Activated naive CD4-positive, alpha-beta T cell treated with anti-CD3 and anti-CD28 coated beads for 36 hours (primary cell): ENCODE results near the gene CLDN19. TPM values are rescaled to one million over a fixed set of nuclear protein-coding genes. Genes with fewer than 3 reads are reported as not detected.

Experiments
- CTCF ChIA-PET: fragments of 350-600 bp; sonication (Branson Sonifier 250); formaldehyde crosslinking; loops from one replicate; lab custom pipeline; 2021; ENCODE audit warnings: antibody characterized with exemption; lab: Charles Lee
- DNase-seq: peaks from one replicate; pipeline ENCODE4 v3.0.0-alpha.2; 2020
- H3K27ac Mint-ChIP-seq: one replicate; pipeline ENCODE4 v1.8.0; 2021; ENCODE audit warnings: mild to moderate bottlenecking, mixed read lengths
- H3K27me3 Mint-ChIP-seq: one replicate; pipeline ENCODE4 v1.8.0; 2021; ENCODE audit warnings: low read depth, mixed read lengths
- H3K36me3 Mint-ChIP-seq: one replicate; pipeline ENCODE4 v1.8.0; 2021; ENCODE audit warnings: low read depth, mixed read lengths
- H3K4me1 Mint-ChIP-seq: one replicate; pipeline ENCODE4 v1.8.0; 2021; ENCODE audit warnings: low read depth, mixed read lengths
- H3K4me3 Mint-ChIP-seq: one replicate; pipeline ENCODE4 v1.8.0; 2021; ENCODE audit warnings: mild to moderate bottlenecking, moderate library complexity, mixed read lengths
- H3K9me3 Mint-ChIP-seq: one replicate; pipeline ENCODE4 v1.8.0; 2021; ENCODE audit warnings: mixed read lengths
- intact Hi-C: fragments of 100-400 bp; cut with micrococcal nuclease; formaldehyde crosslinking; loops from one replicate; pipeline ENCODE4 v1.15.1; 2023
- total RNA-seq, 2 experiments: library from RNA; stranded (reverse); gene quantifications; one replicate each; pipeline ENCODE4 v1.2.3, GENCODE V29; 2021

Gene CLDN19
- total RNA-seq, 2 experiments from 2014 or later = not detected

DNA sequence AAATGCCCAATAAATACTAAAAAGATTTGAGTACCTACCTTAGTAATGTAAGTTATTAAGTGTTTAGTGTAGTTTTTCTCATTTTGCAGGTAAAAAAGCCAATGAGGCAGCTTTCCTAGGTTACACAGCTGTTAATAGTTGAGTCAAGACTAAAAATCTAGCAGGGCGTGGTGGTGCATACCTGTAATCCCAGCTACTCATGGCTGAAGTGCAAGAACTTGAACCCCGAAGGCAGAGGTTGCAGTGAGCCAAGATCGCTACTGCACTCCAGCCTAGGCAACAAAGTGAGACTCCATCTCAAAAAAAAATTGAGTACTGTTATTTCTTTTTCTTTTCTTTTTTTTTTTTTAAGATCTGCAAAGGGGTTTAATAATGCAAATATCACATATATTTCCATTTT, 50.1 kb downstream of the CLDN19 start:
- intact Hi-C loops = loop anchor here (10.0 kb wide), 1 partner anchor 155 kb away; the partner anchor contains the start of gene ZNF691
- Mint-ChIP-seq H3K9me3 (no peaks in the 10 kb centered on the region), H3K27me3 (no peaks in the 10 kb centered on the region), H3K27ac (peak overlapping the region; percentile 34), H3K36me3 (peaks cover 44% of the 10 kb centered on the region), H3K4me1 (peaks cover 88% of the 10 kb centered on the region), H3K4me3 (no peak overlapping the region)
- no peak for DNase-seq
- CTCF ChIA-PET = interaction anchor here (2.1 kb wide), 2 partner anchors 12 to 57 kb away, joined by 5 read pairs; no protein-coding TSS in a partner anchor

- Mint-ChIP-seq H3K4me1 (peaks cover 74% of the 10 kb centered on the region), H3K27ac (no peak overlapping the region), H3K27me3 (no peaks in the 10 kb centered on the region), H3K36me3 (peaks cover 41% of the 10 kb centered on the region), H3K9me3 (no peaks in the 10 kb centered on the region), H3K4me3 (peak overlapping the region; percentile 16)
- DNase-seq = no peak
- CTCF ChIA-PET = no interaction called here
- intact Hi-C loops = loop anchor here (10.0 kb wide), 1 partner anchor 158 kb away; the partner anchor contains the start of gene ZNF691
Measured at GRCh38 chr1:42686418-42686817, 53.6 kb downstream of the CLDN19 start.

GRCh38 chr1:42684139-42684538, 55.9 kb downstream of the CLDN19 start:
- Mint-ChIP-seq H3K9me3 (no peaks in the 10 kb centered on the region), H3K4me3 (peak overlapping the region; percentile 97), H3K27ac (peak overlapping the region; percentile 91), H3K36me3 (peaks cover 41% of the 10 kb centered on the region), H3K4me1 (peaks cover 62% of the 10 kb centered on the region), H3K27me3 (no peaks in the 10 kb centered on the region)
- intact Hi-C loops = loop anchor here (1.0 to 10.0 kb wide), 4 partner anchors 9 to 402 kb away; partner anchors contain the start of gene ZNF691
- peak; percentile 14 for DNase-seq
- CTCF ChIA-PET = interaction anchor here (1.0 kb wide), 1 partner anchor 22 kb away, joined by 3 read pairs; no protein-coding TSS in a partner anchor

Other genes with a start within 250 kb of the CLDN19 start
- 100 to 1,000 TPM; 107 to 108 TPM for gene PPIH, start 81.8 kb downstream of the CLDN19 start, total RNA-seq
- 1,000 to 10,000 TPM; 1,773 to 1,887 TPM for gene YBX1, start 57.8 kb downstream of the CLDN19 start, total RNA-seq
- 10 to 100 TPM; 26.4 to 28.6 TPM for gene P3H1, start 26.8 kb upstream of the CLDN19 start, total RNA-seq
- gene C1orf50, start 27.0 kb upstream of the CLDN19 start, total RNA-seq = 1 to 10 TPM; 4.1 to 4.7 TPM
- gene TMEM269, start 44.8 kb upstream of the CLDN19 start, total RNA-seq = under 1 TPM; 0.24 to 0.57 TPM
- 1 to 10 TPM; 3.1 TPM for gene ERMAP, start 76.9 kb upstream of the CLDN19 start, total RNA-seq
- gene SVBP, start 77.2 kb upstream of the CLDN19 start, total RNA-seq = 10 to 100 TPM; 16.4 to 17.0 TPM
- gene ZNF691, start 106.4 kb upstream of the CLDN19 start, total RNA-seq = 1 to 10 TPM; 4.6 to 5.3 TPM
- 10 to 100 TPM; 21.2 to 22.7 TPM for gene SLC2A1, start 218.6 kb upstream of the CLDN19 start, total RNA-seq